ENCODE data around the gene GRID2IP. TPM values are rescaled to one million over a fixed set of nuclear protein-coding genes. Genes with fewer than 3 reads are reported as not detected.

Gene GRID2IP
- total and polyA plus RNA-seq, 2 donors (not counting 1 experiment from before 2014, with no cell fraction given), result 0.72 to 1.7 TPM

DNA sequence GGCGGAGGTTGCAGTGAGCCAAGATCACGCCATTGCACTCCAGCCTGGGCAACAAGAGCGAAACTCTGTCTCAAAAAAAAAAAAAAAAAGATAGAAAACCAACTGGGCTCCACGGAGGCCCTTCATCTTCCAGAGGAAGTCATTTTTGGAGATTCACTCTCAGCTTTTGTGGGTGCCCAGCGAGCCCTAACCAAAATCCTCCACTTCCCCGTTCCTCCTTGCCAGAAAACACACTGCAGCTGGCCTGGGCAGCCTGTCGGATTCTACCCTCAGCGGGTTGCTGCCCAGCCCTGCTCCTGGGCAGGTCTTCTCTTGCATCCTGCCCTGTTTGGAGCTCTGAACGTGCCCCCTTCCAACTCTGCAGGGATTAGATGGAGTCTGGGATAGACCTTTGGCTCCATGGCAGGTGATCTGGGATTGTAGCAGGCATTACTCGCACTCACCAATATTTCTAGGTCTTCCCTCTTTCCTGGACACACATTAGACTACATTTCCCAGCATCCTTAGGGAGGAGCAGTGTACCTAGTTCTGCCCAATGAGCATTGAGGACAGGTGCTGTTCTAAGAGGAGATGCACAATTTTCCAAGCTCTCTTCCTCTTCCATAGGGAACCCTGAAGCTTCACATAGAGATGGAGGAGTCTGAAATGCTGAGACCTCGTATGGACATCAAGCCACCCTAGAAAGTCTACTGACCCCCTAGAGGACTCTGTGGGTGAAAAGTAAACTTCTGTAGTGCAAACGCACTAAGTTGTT is 4.6 kb downstream of the GRID2IP start:
- Mint-ChIP-seq H3K27me3 (peaks cover 1% of the 10 kb centered on the region), H3K4me1 (peaks cover 12% of the 10 kb centered on the region), H3K4me3 (no peak overlapping the region), H3K27ac (no peak overlapping the region), H3K9me3 (ENCODE audit: insufficient read depth) (no peaks in the 10 kb centered on the region)
- no peak overlapping the region for H3K27ac ChIP-seq (ENCODE audit: low read length in 2 of 2)
- H2AFZ ChIP-seq (ENCODE audit: insufficient read depth, low read depth, low read length, poor library complexity, severe bottlenecking), result peak overlapping the region; percentile 13
- POLR2A ChIA-PET, result no interaction called here
- H3K4me1 ChIP-seq (ENCODE audit: control insufficient read depth in 2 of 2, insufficient read depth in 2 of 2, low read length in 2 of 2), result peaks cover 5 to 14% of the 10 kb centered on the region in 2 donors
- TF ChIP-seq, protein P1, sequence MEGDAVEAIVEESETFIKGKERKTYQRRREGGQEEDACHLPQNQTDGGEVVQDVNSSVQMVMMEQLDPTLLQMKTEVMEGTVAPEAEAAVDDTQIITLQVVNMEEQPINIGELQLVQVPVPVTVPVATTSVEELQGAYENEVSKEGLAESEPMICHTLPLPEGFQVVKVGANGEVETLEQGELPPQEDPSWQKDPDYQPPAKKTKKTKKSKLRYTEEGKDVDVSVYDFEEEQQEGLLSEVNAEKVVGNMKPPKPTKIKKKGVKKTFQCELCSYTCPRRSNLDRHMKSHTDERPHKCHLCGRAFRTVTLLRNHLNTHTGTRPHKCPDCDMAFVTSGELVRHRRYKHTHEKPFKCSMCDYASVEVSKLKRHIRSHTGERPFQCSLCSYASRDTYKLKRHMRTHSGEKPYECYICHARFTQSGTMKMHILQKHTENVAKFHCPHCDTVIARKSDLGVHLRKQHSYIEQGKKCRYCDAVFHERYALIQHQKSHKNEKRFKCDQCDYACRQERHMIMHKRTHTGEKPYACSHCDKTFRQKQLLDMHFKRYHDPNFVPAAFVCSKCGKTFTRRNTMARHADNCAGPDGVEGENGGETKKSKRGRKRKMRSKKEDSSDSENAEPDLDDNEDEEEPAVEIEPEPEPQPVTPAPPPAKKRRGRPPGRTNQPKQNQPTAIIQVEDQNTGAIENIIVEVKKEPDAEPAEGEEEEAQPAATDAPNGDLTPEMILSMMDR (IDR thresholded peaks at IDR 0.05), result no peak
- no peak for TF ChIP-seq EZH2 (IDR thresholded peaks at IDR 0.05; ENCODE audit: borderline replicate concordance, insufficient read depth, low read depth, low read length, poor library complexity, severe bottlenecking)
- H3K36me3 ChIP-seq (replicated peaks in 1 of 2; ENCODE audit: control extremely low read depth in 1 of 2, control insufficient read depth in 1 of 2, extremely low read depth in 1 of 2, insufficient read depth in 2 of 2, low read length in 1 of 2), result no peaks in the 10 kb centered on the region
- H3K4me3 ChIP-seq (ENCODE audit: control extremely low read depth in 1 of 5, extremely low read depth in 1 of 5, insufficient read depth in 1 of 5, low read depth in 2 of 5, low read length in 4 of 5), result no peak overlapping the region
- no peaks in the 10 kb centered on the region for H3K9me3 ChIP-seq (ENCODE audit: control extremely low read depth in 1 of 3, control insufficient read depth in 2 of 3, insufficient read depth in 1 of 3, low read length in 2 of 3)
- ATAC-seq (ENCODE audit: low read depth), result no peak
- no peak overlapping the region for H3K4me2 ChIP-seq (replicated peaks; ENCODE audit: low read depth, low read length, poor library complexity, severe bottlenecking)
- H3K9ac ChIP-seq (ENCODE audit: low read length), result no peak overlapping the region
- H4K20me1 ChIP-seq (ENCODE audit: control insufficient read depth, insufficient read depth, low read length, poor library complexity, severe bottlenecking), result no peaks in the 10 kb centered on the region
- intact Hi-C loops (cut with micrococcal nuclease), result no loop called here
- CTCF ChIA-PET, result no interaction called here
- H3K79me2 ChIP-seq (ENCODE audit: control insufficient read depth, insufficient read depth, low read length), result no peaks in the 10 kb centered on the region
- H3K27me3 ChIP-seq (replicated peaks in 1 of 4; ENCODE audit: control extremely low read depth in 1 of 4, control insufficient read depth in 3 of 4, insufficient read depth in 4 of 4, low read length in 3 of 4), result no peaks in the 10 kb centered on the region
- WGBS (ENCODE audit: insufficient coverage), result 36% methylated on average over 7 of the region's 12 CpGs
- no peak for DNase-seq

DNA sequence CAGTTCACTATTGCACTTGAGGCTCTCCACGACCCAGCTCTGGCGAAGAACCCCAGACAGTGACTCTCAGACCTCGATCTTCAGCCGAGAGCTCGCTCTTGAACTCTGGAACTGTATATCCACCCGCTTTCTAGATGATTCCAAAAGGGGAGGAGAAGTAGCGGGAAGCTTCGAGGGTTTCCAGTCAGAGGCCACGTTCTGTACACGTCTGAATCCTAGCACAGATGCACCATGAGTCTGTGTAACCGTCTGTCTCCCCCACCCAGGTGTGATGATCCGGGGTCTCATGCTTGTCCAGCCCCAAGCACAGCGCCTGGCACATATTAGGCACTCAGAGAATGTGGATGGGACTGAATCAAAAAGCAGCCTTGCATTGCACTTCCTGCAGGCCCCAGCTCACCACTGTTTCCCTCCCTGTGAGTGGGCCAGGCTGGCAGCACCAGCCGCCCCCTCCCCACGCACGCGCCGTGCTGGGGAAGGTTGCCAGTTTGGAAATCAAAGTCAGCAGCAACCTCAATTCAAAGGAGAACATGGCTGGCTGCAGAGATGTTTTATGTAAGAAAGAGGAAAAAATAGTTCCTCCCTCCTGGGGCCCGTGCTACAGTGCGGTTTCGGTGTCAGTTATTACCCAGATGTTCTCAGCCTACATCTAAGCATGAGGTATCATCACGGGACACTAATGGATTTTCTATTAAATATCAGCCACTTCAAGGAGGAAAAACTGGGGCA is 5.7 kb downstream of the GRID2IP start:
- DNase-seq, result no peak
- ChIA-PET CTCF (interaction anchor here (1.1 kb wide), 1 partner anchor 29 kb away, joined by 4 read pairs; no protein-coding TSS in a partner anchor), POLR2A (no interaction called here)

More for the DNA sequence above, 5.7 kb downstream of the GRID2IP start:
- Mint-ChIP-seq H3K4me3 (no peak overlapping the region), H3K9me3 (ENCODE audit: insufficient read depth) (no peaks in the 10 kb centered on the region), H3K27me3 (peaks cover 8% of the 10 kb centered on the region), H3K27ac (no peak overlapping the region), H3K4me1 (peaks cover 12% of the 10 kb centered on the region)
- TF ChIP-seq EZH2 (IDR thresholded peaks at IDR 0.05; ENCODE audit: borderline replicate concordance, insufficient read depth, low read depth, low read length, poor library complexity, severe bottlenecking), result no peak
- TF ChIP-seq, protein P1 (IDR thresholded peaks at IDR 0.05), result no peak
- ATAC-seq (ENCODE audit: low read depth), result no peak
- no peak overlapping the region for H3K27ac ChIP-seq (ENCODE audit: low read length in 2 of 2)
- no peaks in the 10 kb centered on the region for H3K79me2 ChIP-seq (ENCODE audit: control insufficient read depth, insufficient read depth, low read length)
- H3K36me3 ChIP-seq (replicated peaks in 1 of 2; ENCODE audit: control extremely low read depth in 1 of 2, control insufficient read depth in 1 of 2, extremely low read depth in 1 of 2, insufficient read depth in 2 of 2, low read length in 1 of 2), result no peaks in the 10 kb centered on the region
- no peaks in the 10 kb centered on the region for H3K27me3 ChIP-seq (replicated peaks in 1 of 4; ENCODE audit: control extremely low read depth in 1 of 4, control insufficient read depth in 3 of 4, insufficient read depth in 4 of 4, low read length in 3 of 4)
- intact Hi-C loops (cut with micrococcal nuclease), result no loop called here
- H3K9me3 ChIP-seq (ENCODE audit: control extremely low read depth in 1 of 3, control insufficient read depth in 2 of 3, insufficient read depth in 1 of 3, low read length in 2 of 3), result no peaks in the 10 kb centered on the region
- H3K4me3 ChIP-seq (ENCODE audit: control extremely low read depth in 1 of 5, extremely low read depth in 1 of 5, insufficient read depth in 1 of 5, low read depth in 2 of 5, low read length in 4 of 5), result no peak overlapping the region
- no peaks in the 10 kb centered on the region for H4K20me1 ChIP-seq (ENCODE audit: control insufficient read depth, insufficient read depth, low read length, poor library complexity, severe bottlenecking)
- H3K4me2 ChIP-seq (replicated peaks; ENCODE audit: low read depth, low read length, poor library complexity, severe bottlenecking), result no peak overlapping the region
- peak overlapping the region; percentile 52 for H2AFZ ChIP-seq (ENCODE audit: insufficient read depth, low read depth, low read length, poor library complexity, severe bottlenecking)
- H3K4me1 ChIP-seq (ENCODE audit: control insufficient read depth in 2 of 2, insufficient read depth in 2 of 2, low read length in 2 of 2), result peaks cover 5 to 14% of the 10 kb centered on the region in 2 donors
- H3K9ac ChIP-seq (ENCODE audit: low read length), result no peak overlapping the region
- WGBS (ENCODE audit: insufficient coverage), result 83% methylated on average over 9 of the region's 22 CpGs

Data from B cell (primary cell).